Esophagus squamous epithelium (tissue), 5 donors: ENCODE results near the gene CTCFL. TPM values are rescaled to one million over a fixed set of nuclear protein-coding genes. Genes with fewer than 3 reads are reported as not detected.

Experiments used
- DNase-seq: peaks from one replicate; lab custom pipeline; 2025; lab: John Stamatoyannopoulos, UW
- H3K27ac ChIP-seq, 4 donors: fragments of 200-600 bp; sonication (generic); one replicate each; pipeline ENCODE4 v1.5.1; 2016 to 2019; ENCODE audit warnings: mild to moderate bottlenecking in 1 of 4
- H3K27me3 ChIP-seq, 4 donors: fragments of 200-600 bp; sonication (generic); 1 replicate in 3 of 4; 2 replicates in 1 of 4; pipeline versions ENCODE4 v1.5.1 to v1.6.0; 2017 to 2021; ENCODE audit warnings: antibody characterized with exemption in 1 of 4
- H3K36me3 ChIP-seq, 3 donors: fragments of 200-600 bp; sonication (generic); one replicate each; pipeline ENCODE4 v1.5.1; 2016 to 2019
- H3K4me1 ChIP-seq, 3 donors: fragments of 200-600 bp; sonication (generic); one replicate each; pipeline ENCODE4 v1.5.1; 2017 to 2019
- H3K4me3 ChIP-seq, 4 donors: fragments of 200-600 bp; sonication (generic); 1 replicate in 3 of 4; 2 replicates in 1 of 4; pipeline ENCODE4 v1.5.1; 2016 to 2019; ENCODE audit warnings: mild to moderate bottlenecking in 2 of 4, moderate library complexity in 1 of 4
- H3K9me3 ChIP-seq, 3 donors: fragments of 200-600 bp; sonication (generic); one replicate each; pipeline ENCODE4 v1.5.1; 2016 to 2019
- POLR2A ChIP-seq, 4 donors: fragments of 450-650 bp; IDR thresholded peaks; one replicate each; pipeline ENCODE4 v1.6.1; 2017; ENCODE audit warnings: antibody characterized with exemption in 4 of 4, mild to moderate bottlenecking in 4 of 4, moderate library complexity in 3 of 4
- WGBS, 2 donors: methylation state at CpG; one replicate each; pipeline ENCODE4 v1.1.5; 2018; 5-methylcytosine and 5-hydroxymethylcytosine counted together
- intact Hi-C: fragments of 100-400 bp; cut with DNase I; formaldehyde crosslinking; loops from one replicate; pipeline ENCODE4 v1.15.0; 2022
- total RNA-seq, 4 donors: library from RNA; depleted of rRNA; stranded (reverse); fragments of >200 nt; gene quantifications; one replicate each; pipeline ENCODE4 v1.1.0, GENCODE V29; 2016
- TF ChIP-seq, protein P1 (sequence below), 6 experiments: fragments of 450-650 bp in 4 of 6; fragments of 200-600 bp in 2 of 6; sonication (generic) in 2 of 6; IDR thresholded peaks; one replicate each; pipeline ENCODE4 v1.5.1; 2016 to 2019; ENCODE audit warnings: antibody characterized with exemption in 6 of 6, mild to moderate bottlenecking in 4 of 6, moderate library complexity in 4 of 6
- donor health status: DM: yes; HTN: yes; CAD: no.

Gene CTCFL
- total RNA-seq, 4 donors from 2014 or later: 0.19 TPM; not detected in 3

DNA sequence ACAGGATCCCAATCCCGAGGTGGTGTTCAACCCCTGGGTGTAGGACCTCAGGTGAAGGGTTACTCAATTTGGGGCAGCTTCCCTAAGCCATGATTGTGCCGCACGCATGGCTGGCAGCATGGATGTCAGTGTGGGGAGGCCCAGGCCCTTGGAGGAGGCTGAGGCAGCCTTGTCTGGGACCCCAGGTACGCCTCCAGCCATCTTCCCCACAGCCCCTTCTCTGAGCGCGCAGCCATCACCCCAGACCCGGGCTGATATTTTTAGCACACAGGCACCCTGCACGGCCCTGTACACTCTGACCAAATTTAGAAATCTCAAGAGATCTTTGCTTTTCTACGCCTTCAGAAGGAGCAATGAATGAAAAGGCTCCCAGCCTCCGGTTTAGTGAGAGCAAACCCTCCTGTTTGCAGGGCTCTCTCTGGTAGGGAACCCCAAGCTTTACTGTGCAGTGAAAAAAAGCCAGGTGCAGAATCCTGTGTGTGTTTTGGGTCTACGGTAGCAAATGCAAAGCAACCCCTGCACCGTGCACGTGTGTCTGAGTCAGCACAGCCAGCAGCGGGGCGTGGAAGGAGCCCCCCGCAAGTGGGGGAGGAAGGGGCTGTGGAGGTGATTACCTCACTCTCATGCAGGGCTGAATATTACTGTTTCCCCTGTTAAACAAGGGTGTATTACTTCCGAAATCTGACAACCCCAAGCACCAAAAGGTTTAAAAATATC, 44.3 kb downstream of the CTCFL start:
- DNase-seq: no peak

DNA sequence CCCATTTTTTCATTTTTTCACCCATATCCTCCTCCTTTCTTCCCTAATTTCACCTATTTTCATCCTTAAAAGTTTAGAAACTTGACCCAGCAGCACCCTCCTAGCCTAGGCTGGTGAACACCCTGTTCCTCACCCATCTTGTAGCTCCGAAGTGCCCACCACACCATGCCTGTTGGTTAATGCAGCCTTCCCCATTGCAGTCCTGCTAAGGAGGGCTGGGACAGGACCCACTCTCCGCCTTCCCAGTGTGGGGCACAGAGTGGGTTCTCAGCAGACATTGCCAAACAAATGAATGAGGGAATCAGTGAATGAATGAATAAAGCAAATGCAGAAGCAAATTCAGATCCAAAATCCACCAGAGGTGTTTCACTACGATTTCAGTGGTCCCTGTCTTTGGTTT, 45.7 kb downstream of the CTCFL start:
- TF ChIP-seq POLR2A (IDR thresholded peaks at IDR 0.05): no peak
- TF ChIP-seq, protein P1, sequence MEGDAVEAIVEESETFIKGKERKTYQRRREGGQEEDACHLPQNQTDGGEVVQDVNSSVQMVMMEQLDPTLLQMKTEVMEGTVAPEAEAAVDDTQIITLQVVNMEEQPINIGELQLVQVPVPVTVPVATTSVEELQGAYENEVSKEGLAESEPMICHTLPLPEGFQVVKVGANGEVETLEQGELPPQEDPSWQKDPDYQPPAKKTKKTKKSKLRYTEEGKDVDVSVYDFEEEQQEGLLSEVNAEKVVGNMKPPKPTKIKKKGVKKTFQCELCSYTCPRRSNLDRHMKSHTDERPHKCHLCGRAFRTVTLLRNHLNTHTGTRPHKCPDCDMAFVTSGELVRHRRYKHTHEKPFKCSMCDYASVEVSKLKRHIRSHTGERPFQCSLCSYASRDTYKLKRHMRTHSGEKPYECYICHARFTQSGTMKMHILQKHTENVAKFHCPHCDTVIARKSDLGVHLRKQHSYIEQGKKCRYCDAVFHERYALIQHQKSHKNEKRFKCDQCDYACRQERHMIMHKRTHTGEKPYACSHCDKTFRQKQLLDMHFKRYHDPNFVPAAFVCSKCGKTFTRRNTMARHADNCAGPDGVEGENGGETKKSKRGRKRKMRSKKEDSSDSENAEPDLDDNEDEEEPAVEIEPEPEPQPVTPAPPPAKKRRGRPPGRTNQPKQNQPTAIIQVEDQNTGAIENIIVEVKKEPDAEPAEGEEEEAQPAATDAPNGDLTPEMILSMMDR (IDR thresholded peaks at IDR 0.05): no peak
- Histone ChIP-seq H3K27ac (no peak overlapping the region), H3K36me3 (no peaks in the 10 kb centered on the region), H3K27me3 (peaks cover 0 to 35% (median 0%) of the 10 kb centered on the region in 4 donors), H3K4me3 (no peak overlapping the region), H3K4me1 (peaks cover 4 to 20% (median 5%) of the 10 kb centered on the region in 3 donors), H3K9me3 (no peaks in the 10 kb centered on the region)
- no peak for DNase-seq
- intact Hi-C loops: no loop called here
- WGBS, 2 donors: 68 to 97% methylated on average over 3 of the region's 3 CpGs

More for the DNA sequence above, 44.3 kb downstream of the CTCFL start:
- Histone ChIP-seq H3K27me3 (peaks cover 0 to 31% (median 0%) of the 10 kb centered on the region in 4 donors), H3K4me3 (no peak overlapping the region), H3K27ac (peak overlapping the region; percentile 24 to 74 (median 51)), H3K9me3 (no peaks in the 10 kb centered on the region), H3K4me1 (peaks cover 4 to 20% (median 5%) of the 10 kb centered on the region in 3 donors), H3K36me3 (no peaks in the 10 kb centered on the region)
- WGBS, 2 donors: 68 to 75% methylated on average over 10 to 16 of the region's 17 CpGs
- TF ChIP-seq POLR2A (IDR thresholded peaks at IDR 0.05): no peak
- TF ChIP-seq, protein P1 (IDR thresholded peaks at IDR 0.05): no peak
- intact Hi-C loops: no loop called here

DNA sequence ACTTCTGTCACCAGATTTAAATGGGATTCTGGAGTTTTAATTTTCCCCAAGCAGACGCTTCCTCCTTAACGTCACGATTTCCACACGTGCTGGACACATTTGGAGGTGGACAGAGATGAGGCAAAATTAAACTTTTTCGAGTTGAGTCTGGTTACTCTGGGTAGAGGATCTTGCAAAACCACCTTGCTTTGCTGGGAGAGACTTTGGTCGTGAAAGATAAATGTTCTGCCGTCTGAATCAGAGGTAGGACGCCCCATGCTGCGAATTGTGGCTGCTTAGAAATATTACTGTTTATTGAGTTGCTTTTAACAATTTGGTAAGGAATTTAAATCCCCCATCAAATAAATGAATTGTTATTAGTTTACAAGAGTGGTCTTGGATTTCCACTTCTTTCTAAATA, 46.8 kb downstream of the CTCFL start:
- DNase-seq: no peak
- intact Hi-C loops: no loop called here
- WGBS, 2 donors: 58 to 66% methylated on average over 9 of the region's 9 CpGs
- H3K4me1 ChIP-seq: peaks cover 4 to 25% (median 8%) of the 10 kb centered on the region in 3 donors
- H3K36me3 ChIP-seq: no peaks in the 10 kb centered on the region
- peaks cover 0 to 40% (median 0%) of the 10 kb centered on the region in 4 donors for H3K27me3 ChIP-seq
- peak overlapping the region in 2 of 4 donors; percentile 4 to 32 for H3K27ac ChIP-seq
- TF ChIP-seq, protein P1 (IDR thresholded peaks at IDR 0.05): no peak
- no peak for TF ChIP-seq POLR2A (IDR thresholded peaks at IDR 0.05)
- no peaks in the 10 kb centered on the region for H3K9me3 ChIP-seq
- H3K4me3 ChIP-seq: no peak overlapping the region

DNA sequence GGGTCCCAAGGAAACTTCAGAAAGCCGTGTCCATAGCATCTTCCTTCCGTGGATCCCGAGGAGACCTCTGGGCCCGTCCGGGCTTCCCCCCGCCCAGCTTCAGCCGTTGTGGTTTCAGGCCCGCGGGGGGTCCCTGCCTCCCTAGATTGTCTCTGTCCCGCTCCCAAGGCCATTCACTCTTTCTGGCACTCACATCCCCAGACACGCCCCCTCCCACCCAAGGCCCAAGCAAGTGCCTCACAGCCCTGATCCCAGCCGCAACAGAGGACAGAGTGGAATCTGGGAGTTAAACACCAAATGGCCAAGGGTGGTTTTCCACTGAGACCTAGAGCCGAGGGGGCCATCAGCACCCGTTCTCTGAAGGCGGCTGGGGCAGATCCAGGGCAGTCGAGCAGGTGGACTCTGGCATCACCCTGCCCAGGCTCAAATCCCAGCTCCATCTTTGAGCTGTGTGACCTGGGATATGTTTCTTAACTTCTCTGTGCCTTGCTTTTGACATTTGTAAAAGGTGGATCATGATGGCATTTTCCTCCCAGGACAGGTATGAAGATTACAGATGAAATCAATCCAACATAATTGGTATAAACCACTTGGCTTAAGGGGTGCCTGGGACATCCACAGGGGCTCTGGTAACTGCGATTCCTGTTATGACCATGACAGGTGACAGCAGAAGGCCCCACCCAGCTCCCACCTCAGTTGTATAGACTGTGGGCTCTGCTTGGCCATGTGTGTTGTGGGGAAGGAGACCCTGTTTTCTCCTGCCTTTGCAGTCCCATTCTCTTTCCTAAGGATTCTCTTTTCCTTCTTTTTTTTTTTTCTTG, 48.1 kb downstream of the CTCFL start:
- Histone ChIP-seq H3K27ac (peak overlapping the region in 1 of 4 donors; percentile 39), H3K27me3 (peaks cover 0 to 44% (median 0%) of the 10 kb centered on the region in 4 donors), H3K36me3 (no peaks in the 10 kb centered on the region), H3K4me1 (peaks cover 4 to 27% (median 8%) of the 10 kb centered on the region in 3 donors), H3K9me3 (no peaks in the 10 kb centered on the region), H3K4me3 (no peak overlapping the region)
- no peak for DNase-seq
- WGBS, 2 donors: 63 to 96% methylated on average over 5 to 15 of the region's 17 CpGs
- intact Hi-C loops: no loop called here
- no peak for TF ChIP-seq POLR2A (IDR thresholded peaks at IDR 0.05)
- TF ChIP-seq, protein P1 (IDR thresholded peaks at IDR 0.05): no peak
